ENCODE data around the gene SYNM. TPM values are rescaled to one million over a fixed set of nuclear protein-coding genes. Genes with fewer than 3 reads are reported as not detected.

SYNM gene
- total and polyA plus RNA-seq, 2 of the 8 experiments (the other 6 are each of a cell fraction or from before 2014, with no cell fraction given): 0.89 to 2.0 TPM

DNA sequence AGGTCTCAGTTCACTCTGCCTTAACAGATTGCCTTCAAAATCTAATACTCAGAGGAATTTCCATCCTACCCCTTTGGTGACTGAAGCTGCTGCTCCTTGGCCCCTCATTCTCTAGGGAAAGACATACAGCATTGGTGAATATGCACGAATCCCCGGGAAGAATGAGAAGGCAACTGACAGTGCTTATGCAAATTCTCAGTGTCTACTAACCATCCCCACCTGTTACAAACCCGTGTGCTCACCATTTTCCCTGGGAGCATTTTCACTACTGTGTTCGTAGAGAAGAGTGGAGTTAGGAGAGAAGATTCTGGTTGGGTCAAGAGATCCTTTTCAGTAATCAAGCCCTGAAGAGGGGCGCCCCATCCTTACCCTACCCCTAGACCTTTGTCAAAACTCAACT, 37.7 kb downstream of the SYNM start:
- H4K91ac ChIP-seq (replicated peaks; ENCODE audit: insufficient read length, low read length): no peak overlapping the region
- H3K23me2 ChIP-seq (ENCODE audit: low read depth, low read length): no peaks in the 10 kb centered on the region
- H3K18ac ChIP-seq (ENCODE audit: extremely low read depth, low read length): no peak overlapping the region
- no peak overlapping the region for H3K27ac ChIP-seq (ENCODE audit: low read depth, low read length)
- H3K23ac ChIP-seq (ENCODE audit: insufficient read length): no peak overlapping the region
- H3K56ac ChIP-seq (replicated peaks; ENCODE audit: insufficient read length, low read depth, low read length): no peak overlapping the region
- no peak overlapping the region for H4K8ac ChIP-seq (ENCODE audit: extremely low read depth, insufficient read depth, low read length)
- H3K9ac ChIP-seq (replicated peaks in 1 of 4; ENCODE audit: extremely low read depth in 1 of 4, low read depth in 3 of 4, low read length in 3 of 4): no peak overlapping the region
- H2AK5ac ChIP-seq (ENCODE audit: low read depth, low read length): no peak overlapping the region
- no peak overlapping the region for H3K14ac ChIP-seq (ENCODE audit: insufficient read length)
- H4K20me1 ChIP-seq (replicated peaks in 1 of 2; ENCODE audit: control insufficient read depth in 1 of 2, insufficient read depth in 2 of 2, low read length in 2 of 2): no peaks in the 10 kb centered on the region
- no peaks in the 10 kb centered on the region for H3K79me1 ChIP-seq (ENCODE audit: low read depth, low read length)
- WGBS, 2 experiments (ENCODE audit: extremely low coverage in 1 of 2, insufficient coverage in 1 of 2, insufficient read length in 1 of 2, insufficient replicate concordance in 2 of 2, low coverage in 1 of 2, low lambda C conversion rate in 2 of 2, missing lambda C conversion rate in 1 of 2): 46% methylated on average over 5 of the region's 5 CpGs; no CpG with 5 or more reads in 1 of the 2 experiments
- CTCF ChIA-PET (ENCODE audit: partially characterized antibody): interaction anchor here (1.1 to 2.5 kb wide), 4 partner anchors 13 to 64 kb away, joined by 3 to 11 read pairs (median 3); no protein-coding TSS in a partner anchor
- POLR2A ChIA-PET (ENCODE audit: partially characterized antibody): no interaction called here
- H3K9me3 ChIP-seq (ENCODE audit: insufficient read depth in 2 of 2, low read depth in 1 of 2, low read length in 1 of 2): no peaks in the 10 kb centered on the region
- H2BK15ac ChIP-seq (ENCODE audit: low read length): no peak overlapping the region
- H4K5ac ChIP-seq (ENCODE audit: insufficient read length, low read depth, low read length): no peak overlapping the region
- H3K4ac ChIP-seq (replicated peaks; ENCODE audit: insufficient read length, low read depth, low read length): no peak overlapping the region
- H3K27me3 ChIP-seq (replicated peaks in 1 of 4; ENCODE audit: control insufficient read depth in 3 of 4, extremely low read depth in 1 of 4, insufficient read depth in 3 of 4, low read length in 3 of 4): no peaks in the 10 kb centered on the region
- H3K36me3 ChIP-seq (ENCODE audit: control insufficient read depth in 2 of 4, insufficient read depth in 4 of 4, low read length in 3 of 4): no peaks in the 10 kb centered on the region
- no peak overlapping the region for H3K4me3 ChIP-seq (ENCODE audit: extremely low read depth in 1 of 4, insufficient read depth in 2 of 4, low read depth in 3 of 4, low read length in 4 of 4)
- no peak overlapping the region for H2BK20ac ChIP-seq (ENCODE audit: low read length)
- DNase-seq (ENCODE audit: low read depth in 1 of 2, low spot score in 2 of 2): no peak
- peak overlapping the region; percentile 32 to 46; a peak in 1 of 4 replicates for H3K4me2 ChIP-seq (ENCODE audit: insufficient read depth in 1 of 2, low read depth in 2 of 2, low read length in 2 of 2)
- H2BK12ac ChIP-seq (ENCODE audit: low read depth, low read length): no peak overlapping the region
- H3K4me1 ChIP-seq (replicated peaks in 1 of 4; ENCODE audit: control insufficient read depth in 3 of 4, insufficient read depth in 4 of 4, low read length in 3 of 4): peaks cover 5 to 27% (median 17%) of the 10 kb centered on the region in 4 experiments
- H2BK120ac ChIP-seq (replicated peaks; ENCODE audit: low read depth, low read length): no peak overlapping the region
- no peaks in the 10 kb centered on the region for H3K79me2 ChIP-seq (ENCODE audit: control insufficient read depth in 1 of 2, insufficient read depth in 2 of 2, low read length in 2 of 2)
- no peak overlapping the region for H2AFZ ChIP-seq (ENCODE audit: low read length)
- peak; percentile 42 for FAIRE-seq
- no peak overlapping the region for H2BK5ac ChIP-seq (ENCODE audit: low read depth, low read length)
- TF ChIP-seq SP2 (IDR thresholded peaks at IDR 0.05; ENCODE audit: low read length) (no peak), ZNF274 (IDR thresholded peaks at IDR 0.05; ENCODE audit: borderline replicate concordance, extremely low read depth, low read length) (no peak), NRF1 (IDR thresholded peaks at IDR 0.05; ENCODE audit: low read depth, low read length) (no peak), CHD2 (IDR thresholded peaks at IDR 0.05; ENCODE audit: low read length) (no peak), CTBP2 (IDR thresholded peaks at IDR 0.05; ENCODE audit: borderline replicate concordance, insufficient read depth, insufficient read length, low read length) (no peak), POU5F1 (IDR thresholded peaks at IDR 0.05; ENCODE audit: low read depth, low read length) (no peak), HDAC2 (IDR thresholded peaks at IDR 0.05; ENCODE audit: borderline replicate concordance in 1 of 2, low read depth in 2 of 2, low read length in 2 of 2) (no peak), JUND (IDR thresholded peaks at IDR 0.05; ENCODE audit: low read length) (no peak), SAP30 (IDR thresholded peaks at IDR 0.05; ENCODE audit: insufficient read depth, insufficient replicate concordance, low read length) (no peak), ASH2L (IDR thresholded peaks at IDR 0.05; ENCODE audit: low read length) (no peak)
- TF ChIP-seq, protein P1, sequence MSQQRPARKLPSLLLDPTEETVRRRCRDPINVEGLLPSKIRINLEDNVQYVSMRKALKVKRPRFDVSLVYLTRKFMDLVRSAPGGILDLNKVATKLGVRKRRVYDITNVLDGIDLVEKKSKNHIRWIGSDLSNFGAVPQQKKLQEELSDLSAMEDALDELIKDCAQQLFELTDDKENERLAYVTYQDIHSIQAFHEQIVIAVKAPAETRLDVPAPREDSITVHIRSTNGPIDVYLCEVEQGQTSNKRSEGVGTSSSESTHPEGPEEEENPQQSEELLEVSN (IDR thresholded peaks at IDR 0.05): no peak
- TF ChIP-seq, protein P2, sequence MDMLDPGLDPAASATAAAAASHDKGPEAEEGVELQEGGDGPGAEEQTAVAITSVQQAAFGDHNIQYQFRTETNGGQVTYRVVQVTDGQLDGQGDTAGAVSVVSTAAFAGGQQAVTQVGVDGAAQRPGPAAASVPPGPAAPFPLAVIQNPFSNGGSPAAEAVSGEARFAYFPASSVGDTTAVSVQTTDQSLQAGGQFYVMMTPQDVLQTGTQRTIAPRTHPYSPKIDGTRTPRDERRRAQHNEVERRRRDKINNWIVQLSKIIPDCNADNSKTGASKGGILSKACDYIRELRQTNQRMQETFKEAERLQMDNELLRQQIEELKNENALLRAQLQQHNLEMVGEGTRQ (IDR thresholded peaks at IDR 0.05; ENCODE audit: low read length): no peak
